GM18526 (cell line): ENCODE measurements around the gene LST1.

Experiments
- POLR2A ChIP-seq: IDR thresholded peaks from 3 replicates; pipeline ENCODE4 v1.6.1; 2011; ENCODE audit not compliant: insufficient read length; ENCODE audit errors: extremely low read depth

Gene LST1

DNA sequence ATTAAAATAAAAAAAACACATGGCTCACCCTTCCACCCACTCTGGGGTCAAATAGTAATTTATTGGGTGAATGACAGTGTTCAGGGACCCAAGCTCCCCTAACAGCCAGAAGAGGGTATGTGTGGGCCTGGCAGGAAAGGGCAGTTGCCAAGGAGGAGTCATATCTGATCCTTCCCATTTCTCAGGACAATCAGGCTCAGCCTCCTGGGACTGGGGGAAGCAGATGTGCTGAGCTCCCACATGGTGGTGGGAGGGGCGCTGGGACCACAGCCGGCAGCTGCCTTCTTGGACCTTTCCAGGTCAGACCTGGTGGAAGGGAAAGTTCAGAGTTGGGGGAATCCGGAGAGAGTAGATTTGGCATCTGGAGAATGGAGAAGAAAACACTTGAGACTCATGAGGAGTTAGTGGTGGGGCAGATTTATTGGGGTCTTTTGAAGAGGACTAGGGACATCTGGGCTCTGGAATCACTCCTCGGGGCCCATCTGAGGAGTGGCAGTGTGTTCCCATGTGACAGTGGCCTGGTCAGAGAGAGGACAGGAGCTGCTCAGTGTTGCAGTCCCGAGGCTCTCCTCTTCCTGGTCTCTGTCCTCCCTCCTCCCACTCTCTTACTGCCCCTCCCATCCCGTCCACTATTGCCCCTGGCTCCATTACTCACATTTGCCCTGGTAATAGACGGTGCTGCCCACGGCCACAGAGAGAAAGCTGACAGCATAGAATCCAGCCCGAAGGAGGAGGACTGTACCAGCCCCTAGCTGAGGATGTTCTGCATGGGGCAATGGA lies 3.0 kb downstream of the LST1 start:
- TF ChIP-seq POLR2A = no peak

- no peak for TF ChIP-seq POLR2A
Observed at GRCh38 chr6:31592396-31592771, 6.3 kb downstream of the LST1 start.

DNA sequence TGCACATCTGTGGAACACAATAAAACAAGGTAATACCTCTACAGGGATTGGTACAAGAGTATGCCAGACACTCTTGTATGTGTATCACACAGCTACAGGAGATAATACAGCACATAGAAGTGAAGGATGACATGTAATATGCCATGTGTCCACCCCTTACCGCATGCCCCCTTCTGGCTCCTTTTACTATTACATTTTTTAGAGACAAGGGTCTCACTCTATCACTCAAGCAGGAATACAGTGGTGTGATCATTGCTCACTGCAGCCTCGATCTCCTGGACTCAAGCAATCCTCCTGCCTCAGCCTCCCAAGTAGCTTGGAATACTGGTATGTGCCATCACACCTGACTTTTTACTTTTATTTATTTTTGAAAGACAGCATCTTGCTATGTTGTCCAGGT lies 10.9 kb downstream of the LST1 start:
- no peak for TF ChIP-seq POLR2A

DNA sequence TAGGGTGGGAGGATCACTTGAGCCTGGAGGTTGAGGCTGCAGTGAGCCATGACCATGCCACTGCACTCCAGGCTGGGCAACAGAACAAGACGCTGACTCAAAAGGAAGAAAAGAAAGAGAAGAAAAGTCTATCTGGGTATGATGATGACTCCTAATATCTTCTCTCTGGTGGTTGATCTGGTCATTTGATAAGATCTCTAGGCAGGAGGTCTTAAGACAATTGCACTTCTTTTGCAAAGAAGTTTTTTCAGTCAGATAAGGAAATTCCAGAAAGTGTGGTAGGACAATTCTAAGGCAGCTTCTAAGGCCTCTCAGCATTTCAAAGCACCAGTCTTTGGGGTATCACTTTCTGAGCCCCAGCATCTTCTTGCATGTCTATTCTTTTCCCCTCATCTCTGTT lies 21.2 kb downstream of the LST1 start:
- no peak for TF ChIP-seq POLR2A

DNA sequence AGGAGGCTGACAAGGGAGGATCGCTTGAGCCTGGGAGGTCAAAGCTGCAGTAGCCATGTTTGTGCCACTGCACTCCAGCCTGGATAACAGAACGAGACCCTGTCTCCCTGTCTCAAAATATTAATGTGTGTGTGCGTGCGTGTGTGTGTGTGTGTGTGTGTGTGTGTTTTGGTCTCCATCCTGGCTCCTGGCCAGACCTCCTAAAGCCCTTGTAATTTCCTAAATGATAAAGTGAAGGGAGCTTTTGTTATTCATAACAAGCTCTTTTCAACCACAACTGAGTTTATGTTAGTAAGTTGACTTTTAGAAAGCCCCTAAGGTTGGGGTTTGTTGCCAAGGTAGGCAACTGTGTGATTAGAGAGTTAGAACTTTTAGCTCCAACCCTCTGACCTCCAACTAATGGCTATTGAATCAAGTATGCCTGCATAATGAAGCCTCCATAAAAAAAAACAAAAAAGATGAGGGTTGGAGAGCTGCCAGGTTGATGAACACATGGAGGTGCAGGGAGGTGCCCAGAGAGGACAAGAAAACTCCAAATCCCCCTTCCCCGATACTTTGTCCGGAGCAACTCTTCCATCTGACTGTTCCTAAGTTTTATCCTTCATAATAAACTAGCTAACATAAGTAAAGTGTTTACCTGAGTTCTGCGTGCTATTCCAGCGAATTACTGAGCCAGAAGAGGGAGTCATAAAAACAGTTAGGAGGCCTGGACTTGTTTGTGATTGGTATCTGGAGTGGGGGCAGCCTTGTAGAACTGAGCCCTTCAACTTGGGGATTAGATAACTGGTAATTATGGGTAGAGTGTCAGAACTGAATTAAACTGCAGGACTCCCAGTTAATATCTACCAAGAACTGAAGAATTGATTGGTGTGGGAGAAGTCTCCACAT lies 23.7 kb downstream of the LST1 start:
- TF ChIP-seq POLR2A = no peak

DNA sequence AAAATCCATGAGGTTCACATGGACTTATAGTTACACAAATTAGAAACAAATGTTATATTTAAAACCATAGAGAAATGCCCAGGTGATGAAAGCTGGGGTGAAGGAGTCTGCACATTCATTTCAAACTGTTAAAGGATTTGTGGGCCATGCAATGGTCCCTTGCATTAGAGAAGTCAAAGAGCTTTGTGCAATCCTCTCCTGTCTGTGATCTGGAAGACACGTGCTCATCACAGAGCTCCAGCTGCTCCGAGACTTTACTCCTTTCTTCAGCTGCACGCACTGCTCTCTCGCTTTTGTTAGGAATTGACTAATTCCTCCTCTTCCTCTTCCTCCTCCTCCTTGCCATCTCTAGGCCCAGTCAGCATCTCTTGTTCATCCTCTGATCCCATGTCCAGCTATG lies 24.9 kb downstream of the LST1 start:
- no peak for TF ChIP-seq POLR2A

- TF ChIP-seq POLR2A = no peak
Observed at GRCh38 chr6:31614075-31614619, 28.1 kb downstream of the LST1 start.

DNA sequence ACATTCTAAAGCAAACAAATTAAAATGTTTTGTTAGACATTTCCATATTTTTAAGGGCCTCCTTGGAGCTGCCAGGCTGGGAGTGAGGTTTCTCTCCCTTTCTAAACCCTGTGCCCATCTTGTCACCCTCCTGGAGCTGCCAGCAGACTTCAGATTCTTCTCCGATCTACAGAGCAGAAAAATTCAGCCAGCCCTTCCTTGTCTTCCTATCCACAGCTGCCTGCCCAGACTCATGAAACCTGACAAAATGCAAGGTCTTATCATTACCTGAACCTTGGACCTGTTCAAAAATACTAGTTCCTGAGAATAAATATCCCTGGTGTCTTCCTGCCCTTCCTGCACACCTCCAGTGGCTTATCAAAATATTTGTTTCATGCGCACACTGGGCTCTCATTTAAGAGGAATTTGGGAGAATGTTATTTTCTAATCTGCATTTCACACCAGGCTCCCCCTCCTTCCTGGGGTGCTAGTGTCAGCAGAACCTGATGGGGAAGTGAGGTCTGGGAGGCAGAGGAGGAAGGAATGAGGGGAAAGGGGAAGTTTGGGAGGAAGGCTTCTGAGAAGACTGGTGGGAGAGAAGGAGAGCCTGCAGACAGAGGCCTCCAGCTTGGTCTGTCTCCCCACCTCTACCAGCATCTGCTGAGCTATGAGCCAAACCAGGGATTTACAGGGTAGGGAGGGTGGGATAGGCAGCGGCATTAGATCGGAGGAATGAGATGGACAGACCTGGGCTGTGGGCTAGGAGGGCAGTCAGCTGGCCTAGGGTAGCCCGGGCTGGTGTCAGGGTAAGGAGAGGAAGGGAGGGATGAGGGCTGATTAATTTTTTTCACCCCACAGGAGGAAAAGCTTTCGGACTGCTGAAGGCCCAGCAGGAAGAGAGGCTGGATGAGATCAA lies 28.9 kb downstream of the LST1 start, which contains the start of gene AIF1:
TSS of gene AIF1 (plus strand) at position 551 of the 895 bp plus-strand sequence. CDS start at position 647, 96 bp downstream.
- no peak for TF ChIP-seq POLR2A

DNA sequence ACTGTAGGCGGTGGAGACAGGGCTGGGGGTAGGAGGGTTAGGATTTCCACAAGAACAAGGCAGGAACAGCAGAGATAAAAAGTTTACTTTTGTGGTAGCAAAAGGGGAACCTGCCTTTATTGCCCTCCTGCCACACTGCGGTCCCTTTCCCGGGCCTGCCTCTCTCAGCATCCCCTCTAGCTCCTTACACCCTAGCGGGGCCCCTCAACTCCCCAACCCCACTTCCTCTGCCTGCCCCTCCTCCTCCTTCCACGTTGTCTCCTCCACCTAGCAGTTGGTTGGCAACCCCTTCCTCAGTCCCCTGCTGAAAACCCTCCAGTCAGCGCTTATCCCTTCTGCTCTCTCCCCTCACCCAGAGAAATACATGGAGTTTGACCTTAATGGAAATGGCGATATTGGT lies 29.7 kb downstream of the LST1 start:
- TF ChIP-seq POLR2A = no peak

DNA sequence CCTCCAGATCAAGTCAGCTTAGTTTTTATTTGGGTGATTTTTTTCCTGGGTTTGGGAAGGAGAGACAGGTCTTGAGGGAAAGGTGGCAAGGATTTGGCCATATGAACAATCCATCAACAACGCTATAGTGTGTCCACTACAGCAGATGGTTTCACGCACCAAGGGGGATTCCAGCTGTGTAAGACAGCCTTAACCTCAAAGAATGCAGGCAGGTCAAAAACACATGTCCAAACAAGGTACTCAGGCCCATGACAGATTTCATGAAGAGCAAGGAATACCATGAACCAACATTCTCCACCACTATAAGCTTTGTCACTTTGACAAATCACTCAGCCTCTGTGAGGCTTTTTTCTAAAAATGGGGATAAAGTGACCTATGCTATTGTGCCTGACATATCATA lies 30.9 kb downstream of the LST1 start:
- TF ChIP-seq POLR2A = no peak

DNA sequence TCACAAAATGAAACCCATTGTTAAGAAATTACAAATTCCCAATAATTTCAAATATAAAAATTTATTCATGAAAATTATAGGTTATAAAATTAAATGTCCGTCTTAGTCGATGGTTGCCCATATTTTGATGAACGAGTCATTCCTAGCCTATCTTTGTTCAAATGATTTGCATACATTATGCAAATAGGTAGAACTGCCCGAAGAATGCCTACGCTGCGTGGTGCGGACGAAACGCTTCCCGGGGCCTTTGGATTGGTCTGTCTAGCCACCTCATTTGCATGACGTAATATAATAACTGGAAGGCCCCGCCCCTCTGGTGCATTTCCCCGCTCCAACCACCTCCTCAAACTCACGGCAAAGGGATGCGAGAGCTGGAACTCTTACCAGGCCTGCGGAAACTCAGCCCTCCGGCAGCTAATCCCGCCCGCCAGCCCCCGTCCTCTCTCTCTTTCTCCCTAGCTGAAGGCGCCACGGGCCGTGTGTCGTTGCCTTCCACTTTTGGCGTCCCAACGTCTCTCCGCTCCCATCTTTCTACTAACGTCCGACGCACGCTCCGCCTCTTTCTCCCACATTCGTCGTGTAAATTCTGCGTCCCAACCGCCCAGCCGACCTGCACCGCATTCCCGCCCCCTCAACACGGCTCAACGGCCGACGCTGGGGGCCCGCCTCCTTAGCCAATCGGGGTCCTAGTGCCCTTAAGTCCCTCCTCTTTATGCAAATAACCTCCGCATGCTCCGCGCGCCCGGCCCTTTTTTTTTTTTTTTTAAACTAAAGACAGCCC lies 33.9 kb downstream of the LST1 start:
- peak; percentile 93 for TF ChIP-seq POLR2A

- peak; percentile 49 for TF ChIP-seq POLR2A
Observed at GRCh38 chr6:31620586-31621319, 34.7 kb downstream of the LST1 start, which contains the start of gene PRRC2A. PRRC2A (plus strand) TSS chr6:31620715; CDS start chr6:31622790, 2,075 bp downstream.

DNA sequence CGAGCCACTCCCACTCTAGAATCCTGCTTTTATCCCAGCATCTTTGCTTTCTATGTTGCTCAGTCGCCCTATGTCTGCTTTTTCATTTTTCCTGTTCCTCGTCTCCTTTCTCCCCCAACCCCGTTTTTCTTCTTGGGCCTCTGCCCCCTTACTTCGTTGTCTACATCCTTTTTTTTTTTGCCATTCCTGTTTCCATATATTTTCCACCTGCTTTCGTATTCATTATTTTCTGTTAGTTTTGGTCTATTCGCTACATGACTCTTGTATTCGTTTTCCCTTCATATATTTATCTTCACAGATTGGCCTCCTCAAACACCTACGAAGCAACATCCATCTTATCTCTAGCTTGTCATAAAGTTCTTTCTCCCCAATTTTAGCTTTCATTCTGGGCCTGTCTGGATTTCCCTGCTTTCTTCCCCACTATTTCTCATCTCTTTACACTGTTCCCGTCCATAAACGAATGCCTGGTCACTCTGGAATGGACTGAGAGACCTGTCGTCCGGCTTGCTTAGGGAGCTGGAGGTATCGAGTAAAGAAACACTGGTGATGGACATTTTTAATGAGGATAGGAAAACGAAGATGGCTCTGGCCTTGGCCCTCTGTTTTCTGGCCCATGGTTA lies 35.4 kb downstream of the LST1 start:
- TF ChIP-seq POLR2A = no peak
